HUDEP-2 (cell line): ENCODE data around the gene DNAJB8.

ENCODE experiments used
- DNase-seq, 76 experiments: peaks; one replicate each; lab custom pipeline; 2025; ENCODE audit not compliant: unreplicated experiment in 76 of 76; lab: John Stamatoyannopoulos, UW

Gene DNAJB8

GRCh38 chr3:128415773-128416577 is 50.7 kb downstream of the DNAJB8 start:
- DNase-seq, result peak; percentile 22 to 97 (median 85)

GRCh38 chr3:128415200-128415772 is 51.4 kb downstream of the DNAJB8 start:
- DNase-seq, result peak in 74 of 76 experiments; percentile 10 to 92 (median 79)

GRCh38 chr3:128413413-128414205 is 53.1 kb downstream of the DNAJB8 start:
- peak in 2 of 76 experiments; percentile 27 for DNase-seq

GRCh38 chr3:128413003-128413370 is 53.7 kb downstream of the DNAJB8 start:
- peak in 8 of 76 experiments; percentile 6 to 45 (median 40) for DNase-seq
